Epithelial cell of umbilical artery (primary cell): ENCODE results near the gene MGAT5. TPM values are rescaled to one million over a fixed set of nuclear protein-coding genes. Genes with fewer than 3 reads are reported as not detected.

ENCODE experiments used
- total RNA-seq: library from RNA; depleted of rRNA; stranded (reverse); fragments of >200 nt; gene quantifications from 2 replicates; pipeline ENCODE4 v1.2.3, GENCODE V29; 2014

MGAT5 gene
- 54.9 and 124 TPM in 2 replicates for total RNA-seq

GRCh38 chr2:134253804-134254203, at the start of gene MGAT5:
TSS of gene MGAT5 (plus strand) at chr2:134254072. CDS start at chr2:134254404, 332 bp downstream.

